ENCODE measurements around the gene NPPA.

GRCh38 chr1:11848373-11848700 is 754 bp upstream of the NPPA start:
- TF ChIP-seq POLR2AphosphoS5 (IDR thresholded peaks at IDR 0.05; ENCODE audit: control insufficient read depth, insufficient read depth, low read depth, low read length), result no peak
- no peak for TF ChIP-seq CHD2 (IDR thresholded peaks at IDR 0.05; ENCODE audit: low read depth, low read length)
- TF ChIP-seq CBFB (CRISPR knock-in tag; IDR thresholded peaks at IDR 0.05), result no peak
- no peak for TF ChIP-seq ZNF583 (CRISPR knock-in tag; IDR thresholded peaks at IDR 0.05)
- TF ChIP-seq ZBED1 (IDR thresholded peaks at IDR 0.05), result no peak

Data from K562 (cell line).